IPS-11a (cell line): ENCODE data around the gene ECM2.

Experiments
- H3K4me3 ChIP-seq: one replicate; pipeline ENCODE4 v1.5.1; 2013; ENCODE audit warnings: low read depth, low read length, control low read depth

ECM2 gene

DNA sequence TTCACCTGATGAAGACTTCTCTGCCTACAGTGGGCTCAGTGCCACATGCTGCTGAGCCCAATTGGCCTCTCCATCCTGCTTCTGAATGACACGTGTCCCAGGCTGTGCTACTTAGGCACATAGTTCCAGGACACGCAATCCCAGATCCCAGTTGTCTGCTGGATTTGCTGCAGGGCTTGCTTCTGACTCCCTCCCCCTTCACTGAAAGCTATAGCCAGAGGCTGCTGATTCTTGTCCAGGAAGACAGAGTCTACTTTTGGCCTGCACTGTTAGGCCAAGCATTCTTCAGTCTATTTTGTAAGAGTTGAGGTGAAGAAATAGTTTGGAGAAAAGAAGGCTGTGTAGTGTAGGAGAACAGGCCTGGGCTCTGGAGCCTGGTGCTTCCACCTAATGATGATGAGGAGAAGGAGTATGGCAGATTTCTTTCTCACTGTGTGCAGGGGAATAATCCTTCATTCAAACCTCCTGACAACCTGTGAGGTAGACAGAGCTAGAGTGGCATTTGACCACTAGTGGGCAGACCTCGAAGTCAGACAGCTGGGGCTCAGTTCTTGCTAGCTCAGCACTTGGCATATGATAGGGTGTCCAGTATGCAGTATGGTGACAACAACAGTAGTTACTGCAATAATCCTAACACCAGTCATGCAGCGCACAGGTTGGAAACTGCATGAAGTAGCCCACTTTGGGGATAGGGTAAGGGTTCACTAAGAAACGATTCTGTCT lies 34.0 kb downstream of the ECM2 start:
- H3K4me3 ChIP-seq: no peak overlapping the region

GRCh38 chr9:92500725-92501124 lies 35.1 kb downstream of the ECM2 start:
- H3K4me3 ChIP-seq: no peak overlapping the region

- no peak overlapping the region for H3K4me3 ChIP-seq
Measured at GRCh38 chr9:92499701-92500100, 36.1 kb downstream of the ECM2 start.

DNA sequence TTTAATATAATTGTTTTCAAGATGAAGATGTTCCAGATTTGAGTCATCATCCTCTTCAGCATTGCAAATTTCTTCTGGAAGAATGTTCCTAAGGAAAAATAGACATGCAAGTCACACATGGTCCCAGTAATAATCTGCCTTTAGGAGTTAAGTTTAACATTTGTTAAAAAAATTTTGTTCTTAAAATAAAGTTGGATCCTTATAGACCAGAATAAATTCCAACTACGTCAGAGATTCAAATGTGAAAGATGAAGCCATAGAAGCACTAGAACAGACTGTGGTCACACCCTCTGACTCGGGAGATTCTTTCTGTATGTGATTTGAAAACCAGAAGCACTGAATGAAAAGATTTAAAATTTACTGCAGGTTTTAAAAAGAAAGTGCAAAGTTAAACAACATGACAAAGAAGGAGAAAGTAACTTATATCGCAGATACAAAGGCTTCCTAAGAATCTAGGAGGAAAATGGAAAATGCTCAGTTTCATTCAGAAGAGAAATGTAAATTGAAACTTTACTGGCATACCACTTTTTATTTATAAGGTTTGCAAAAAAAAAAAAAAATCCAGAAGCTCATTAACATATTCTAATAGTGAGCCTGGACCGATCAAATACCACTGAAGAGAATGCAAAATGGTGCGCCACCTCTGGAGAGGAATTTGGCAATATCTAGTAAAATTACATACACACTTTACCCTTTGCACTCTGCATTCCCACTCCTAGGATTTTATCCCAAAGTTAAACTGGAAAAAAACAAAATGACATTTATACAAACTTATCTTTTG lies 39.2 kb downstream of the ECM2 start:
- H3K4me3 ChIP-seq: no peak overlapping the region

GRCh38 chr9:92494856-92495255 lies 40.9 kb downstream of the ECM2 start:
- no peak overlapping the region for H3K4me3 ChIP-seq

GRCh38 chr9:92493749-92494387 lies 41.9 kb downstream of the ECM2 start:
- H3K4me3 ChIP-seq: no peak overlapping the region

GRCh38 chr9:92492781-92493401 lies 42.9 kb downstream of the ECM2 start:
- no peak overlapping the region for H3K4me3 ChIP-seq

DNA sequence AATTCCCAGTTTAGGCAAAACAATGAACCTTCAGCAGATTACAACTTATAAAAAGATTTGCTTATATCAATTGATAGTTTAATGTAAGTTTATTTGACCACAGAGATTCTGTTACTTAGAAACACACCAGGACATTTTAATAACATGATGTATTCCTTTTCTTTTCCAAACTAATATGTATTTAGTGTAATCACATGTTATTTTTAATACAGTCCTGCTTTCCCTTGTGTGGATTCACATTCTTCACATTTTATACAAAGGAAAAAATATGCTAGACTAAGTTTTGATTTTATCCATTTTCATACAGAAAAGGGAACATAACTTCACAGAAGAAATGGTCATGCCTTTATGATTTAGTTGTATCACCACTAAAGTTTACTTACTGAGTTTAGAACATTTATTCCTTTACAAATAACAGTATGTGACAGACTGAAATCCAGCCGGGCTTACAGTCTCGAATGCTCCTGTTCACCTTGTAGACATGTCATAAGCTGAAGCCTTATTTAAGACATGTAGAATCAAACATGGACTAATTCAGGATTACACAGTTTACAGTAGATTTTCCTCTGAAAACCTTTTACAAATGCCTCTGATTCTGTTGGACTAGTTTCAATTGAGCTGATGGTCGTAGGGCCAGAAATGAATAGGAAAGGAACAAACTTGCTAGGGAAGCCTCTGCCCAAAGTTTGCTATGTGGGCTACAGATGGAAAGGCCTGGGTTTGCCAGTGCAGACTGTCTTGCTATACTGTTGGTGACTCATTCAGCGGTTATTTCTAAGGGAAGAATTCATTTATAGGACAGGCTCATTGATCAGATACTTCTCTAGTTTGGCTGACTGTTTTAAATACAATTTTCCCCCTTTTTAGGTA lies 46.9 kb downstream of the ECM2 start:
- no peak overlapping the region for H3K4me3 ChIP-seq

DNA sequence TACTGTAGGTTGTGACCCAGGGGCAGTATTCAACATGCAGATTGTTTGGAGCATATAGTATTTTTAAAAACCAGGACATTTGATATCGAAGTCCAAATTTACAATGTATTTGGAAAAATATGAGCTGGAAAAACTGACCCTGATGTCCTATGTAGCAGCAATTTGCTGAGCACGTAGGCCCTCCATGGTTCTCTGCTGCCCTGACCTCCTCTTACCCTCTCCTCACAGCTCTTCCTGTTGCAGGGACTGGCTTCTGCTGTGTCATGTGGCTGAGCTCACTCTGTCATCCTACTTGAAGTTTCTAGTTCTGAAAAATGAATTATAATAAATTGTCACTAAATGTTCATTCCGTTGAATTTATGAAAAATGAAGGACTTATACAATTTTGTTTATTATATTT lies 49.4 kb downstream of the ECM2 start:
- no peak overlapping the region for H3K4me3 ChIP-seq

DNA sequence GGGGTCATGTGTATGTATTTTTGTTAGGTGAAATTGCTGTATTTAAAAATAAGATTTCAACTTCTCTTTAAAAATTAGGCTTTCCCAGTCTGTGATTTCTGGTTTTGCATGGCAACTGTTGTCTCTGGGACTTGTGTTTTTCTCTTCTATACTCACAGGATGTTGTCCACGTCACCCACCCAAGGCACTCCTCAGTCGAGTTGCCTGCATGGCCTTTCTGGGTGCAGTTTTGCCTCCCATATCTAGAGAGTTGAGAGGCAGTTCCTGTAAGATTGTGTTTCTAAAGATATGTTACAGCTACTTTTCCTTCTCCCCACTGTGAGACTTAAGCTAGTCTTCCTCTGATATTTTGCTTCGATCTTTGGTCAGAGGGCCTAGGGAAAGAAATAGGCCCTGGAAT lies 51.2 kb downstream of the ECM2 start:
- no peak overlapping the region for H3K4me3 ChIP-seq

DNA sequence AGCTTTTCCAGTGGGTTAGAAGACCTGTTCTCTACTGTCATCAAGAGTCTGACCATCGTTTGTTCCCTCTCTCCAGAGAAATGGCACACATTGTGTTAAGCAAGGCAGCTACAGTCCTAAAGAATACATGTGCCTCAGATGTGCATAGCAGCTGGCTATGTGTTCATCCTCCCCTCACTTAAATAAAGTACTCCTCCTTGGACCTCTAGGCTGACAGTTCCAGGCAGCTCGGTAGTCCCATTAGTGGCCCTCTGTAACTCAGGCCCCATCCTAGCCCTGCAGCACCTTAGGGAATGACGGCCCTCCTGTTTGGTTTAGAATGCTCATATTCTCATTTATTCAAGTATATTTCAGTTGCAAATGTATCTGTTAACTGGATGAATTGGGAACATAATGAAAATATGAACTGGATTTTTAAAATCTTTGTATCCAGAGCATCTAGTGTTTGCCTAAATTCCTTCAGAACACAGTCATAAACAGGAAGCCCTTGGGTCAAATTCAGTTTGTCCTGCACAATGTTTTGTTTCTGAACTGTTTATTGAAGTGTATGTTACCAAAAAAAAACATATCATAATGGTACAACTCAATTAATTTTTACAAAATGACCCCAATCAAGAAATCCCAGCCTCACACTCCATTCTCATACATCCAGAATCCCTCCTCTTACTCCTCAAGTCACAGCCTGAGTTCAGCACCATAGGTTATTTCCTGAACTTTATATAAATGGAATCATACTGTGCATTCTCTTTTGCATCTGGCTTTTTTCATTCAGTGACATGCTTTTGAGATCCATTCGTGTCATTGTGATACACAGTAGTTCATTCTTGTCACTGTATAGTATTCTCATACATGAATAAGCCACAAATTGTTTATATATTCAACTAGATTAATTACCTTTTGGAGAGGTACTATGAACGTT lies 51.9 kb downstream of the ECM2 start:
- no peak overlapping the region for H3K4me3 ChIP-seq

DNA sequence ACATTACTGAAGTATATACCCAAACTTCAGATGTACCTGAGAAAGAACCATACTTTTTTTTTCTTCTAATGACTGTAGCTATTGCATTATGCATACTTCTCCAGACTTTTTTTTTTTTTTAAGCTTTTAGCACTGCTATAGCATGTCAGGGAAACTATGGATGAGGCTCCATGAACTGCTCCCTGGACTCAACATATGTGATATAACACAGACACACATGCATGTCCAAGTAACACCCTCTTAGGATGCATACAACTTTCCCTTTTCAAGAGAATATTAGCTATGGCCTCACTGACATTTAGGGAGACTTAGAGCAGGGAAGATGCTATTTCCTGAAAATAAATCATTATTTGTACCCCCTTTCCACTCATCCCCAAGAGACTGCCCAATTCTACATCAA lies 53.0 kb downstream of the ECM2 start:
- H3K4me3 ChIP-seq: no peak overlapping the region

DNA sequence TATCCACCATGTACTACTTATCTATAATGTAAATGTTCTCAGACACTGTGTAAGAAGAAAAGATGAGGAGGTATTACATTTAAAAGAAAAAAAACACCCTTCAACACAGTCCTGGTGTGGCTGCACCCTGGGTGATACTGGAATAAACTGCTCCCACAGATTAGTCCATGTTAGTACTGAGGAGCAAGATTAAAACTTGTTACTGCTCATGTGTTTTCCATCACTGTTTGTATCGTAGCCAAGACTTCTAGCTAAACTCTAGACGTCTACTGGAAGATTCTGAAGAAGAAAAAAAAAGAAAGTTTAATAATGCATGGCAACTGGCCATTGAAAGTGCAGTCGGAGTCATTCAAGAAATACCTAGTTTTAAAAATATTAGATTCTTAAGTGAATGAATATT lies 53.5 kb downstream of the ECM2 start, which contains the start of gene ASPN:
TSS of gene ASPN (minus strand) at position 178 of the 400 bp plus-strand sequence.
- H3K4me3 ChIP-seq: no peak within 1 kb of the TSS

- H3K4me3 ChIP-seq: no peak overlapping the region
Measured at GRCh38 chr9:92480986-92481633, 54.7 kb downstream of the ECM2 start.

- no peak overlapping the region for H3K4me3 ChIP-seq
Measured at GRCh38 chr9:92480291-92480771, 55.5 kb downstream of the ECM2 start.

GRCh38 chr9:92479346-92479745 lies 56.4 kb downstream of the ECM2 start:
- H3K4me3 ChIP-seq: no peak overlapping the region

GRCh38 chr9:92478783-92479182 lies 57.0 kb downstream of the ECM2 start:
- no peak overlapping the region for H3K4me3 ChIP-seq

- no peak overlapping the region for H3K4me3 ChIP-seq
Measured at GRCh38 chr9:92476962-92477361, 58.8 kb downstream of the ECM2 start.

GRCh38 chr9:92474587-92474986 lies 61.2 kb downstream of the ECM2 start:
- no peak overlapping the region for H3K4me3 ChIP-seq
